NCI-H69 (cell line): ENCODE results near the gene TMEM170B.

Experiments used
- DNase-seq: peaks from one replicate; lab custom pipeline; 2025; lab: John Stamatoyannopoulos, UW

TMEM170B gene

DNA sequence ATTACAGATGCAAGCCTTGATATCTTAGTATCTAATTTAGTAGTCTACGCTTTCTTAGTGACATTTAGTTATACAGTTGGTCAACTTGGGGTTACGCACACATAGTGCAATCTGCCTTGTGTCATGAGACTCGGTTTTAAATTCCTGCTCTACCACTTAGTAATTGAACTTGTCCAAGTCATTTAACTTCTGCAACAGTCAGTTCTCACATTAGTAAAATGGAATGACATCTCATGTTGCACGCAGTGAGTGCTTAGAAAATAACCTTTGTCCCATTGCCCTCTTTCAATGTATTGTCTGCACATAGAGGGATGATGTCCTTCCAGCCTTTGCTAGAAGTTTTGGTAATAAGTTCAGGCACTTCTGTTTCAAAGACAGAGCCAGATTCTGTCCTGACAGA, 48.6 kb downstream of the TMEM170B start:
- no peak for DNase-seq

- DNase-seq = no peak
Measured at GRCh38 chr6:11586536-11586935, 49.0 kb downstream of the TMEM170B start.

DNA sequence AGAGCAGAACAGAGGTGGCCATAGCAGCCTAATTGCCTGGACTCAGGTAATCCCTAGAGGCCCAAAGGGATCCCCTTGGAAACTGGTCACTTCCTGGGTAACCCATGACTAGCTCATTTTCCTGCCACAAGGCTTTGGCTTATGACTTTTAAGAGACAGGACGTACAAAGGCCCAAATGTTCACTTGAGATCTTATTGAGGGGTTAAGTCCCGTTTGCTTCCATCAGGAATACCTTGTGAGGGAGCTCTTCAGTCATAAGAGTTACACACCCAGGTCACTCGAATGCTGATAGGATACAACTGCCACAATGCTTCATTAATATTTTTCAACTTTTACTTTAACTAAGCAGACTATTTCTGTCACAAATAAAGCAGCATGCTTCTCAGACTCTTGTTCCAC, 51.7 kb downstream of the TMEM170B start:
- DNase-seq = no peak

GRCh38 chr6:11592294-11592906, 54.9 kb downstream of the TMEM170B start:
- DNase-seq = no peak

DNA sequence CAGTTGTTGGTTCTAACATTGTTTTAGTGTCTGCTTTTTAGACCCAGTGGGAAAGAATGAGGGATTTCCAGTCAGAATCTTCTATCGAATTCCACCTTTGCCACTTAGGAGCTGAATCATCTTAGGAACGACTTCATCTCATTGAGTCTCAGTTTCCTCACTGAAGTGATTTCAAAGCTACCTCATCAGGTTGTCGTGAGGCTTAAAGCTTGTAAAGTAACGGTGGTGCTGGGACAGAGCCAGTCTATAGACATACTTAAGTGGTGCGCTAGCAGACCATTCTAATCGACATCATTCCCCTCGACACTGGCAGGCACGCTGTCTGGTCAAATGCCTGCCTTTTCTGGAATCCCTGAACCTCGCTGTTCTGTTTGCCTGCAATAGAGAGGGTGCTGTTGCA, 55.5 kb downstream of the TMEM170B start:
- no peak for DNase-seq

GRCh38 chr6:11595903-11596302, 58.4 kb downstream of the TMEM170B start:
- DNase-seq = peak; percentile 13

DNA sequence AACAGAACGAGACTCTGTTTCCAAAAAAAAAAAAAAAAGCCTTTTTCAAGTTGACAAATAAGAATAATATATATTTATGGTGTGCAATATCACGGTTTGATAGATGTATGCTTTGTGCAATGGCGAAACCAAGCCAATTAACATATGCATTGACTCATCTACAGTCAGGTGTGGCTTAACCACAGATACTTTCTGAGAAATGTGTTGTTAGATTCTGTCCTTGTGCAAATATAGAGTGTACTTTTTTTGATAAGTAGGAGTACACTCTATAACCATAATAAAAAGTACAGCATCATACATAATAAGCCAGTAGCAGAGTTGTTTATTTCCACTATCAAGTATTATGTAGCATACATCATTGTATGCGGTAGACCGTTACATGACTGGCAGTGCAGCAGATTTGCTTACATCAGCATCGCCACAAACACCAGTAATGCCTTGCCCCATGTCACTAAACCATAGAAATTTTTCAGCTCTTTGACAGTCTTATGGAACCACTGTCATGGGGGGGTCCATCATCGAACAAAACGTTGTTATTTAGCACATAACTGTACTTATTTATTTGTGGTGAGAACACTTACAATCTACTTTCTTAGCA, 59.2 kb downstream of the TMEM170B start:
- no peak for DNase-seq

- no peak for DNase-seq
Measured at GRCh38 chr6:11598687-11599086, 61.1 kb downstream of the TMEM170B start.

DNA sequence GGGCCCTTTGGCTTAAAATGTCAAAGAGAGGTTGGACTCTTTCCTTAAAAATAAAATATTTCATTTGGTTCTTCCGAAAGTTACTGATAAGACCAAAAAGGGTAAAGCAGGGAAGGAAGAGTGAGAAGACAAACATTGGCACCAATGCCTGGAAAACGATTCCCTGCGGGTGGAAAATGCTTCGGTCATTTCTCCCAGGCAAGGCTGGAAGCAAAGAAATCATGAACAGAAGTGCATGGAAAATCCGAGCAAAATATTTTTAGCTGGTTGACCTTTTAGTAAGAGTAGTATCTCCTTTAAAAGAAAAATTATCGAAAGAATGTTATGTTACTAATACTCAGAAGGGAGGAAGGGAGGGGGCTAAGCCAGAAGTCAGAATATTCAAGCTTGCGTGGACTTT, 62.7 kb downstream of the TMEM170B start:
- DNase-seq = no peak

GRCh38 chr6:11601776-11602605, 64.4 kb downstream of the TMEM170B start:
- DNase-seq = no peak

DNA sequence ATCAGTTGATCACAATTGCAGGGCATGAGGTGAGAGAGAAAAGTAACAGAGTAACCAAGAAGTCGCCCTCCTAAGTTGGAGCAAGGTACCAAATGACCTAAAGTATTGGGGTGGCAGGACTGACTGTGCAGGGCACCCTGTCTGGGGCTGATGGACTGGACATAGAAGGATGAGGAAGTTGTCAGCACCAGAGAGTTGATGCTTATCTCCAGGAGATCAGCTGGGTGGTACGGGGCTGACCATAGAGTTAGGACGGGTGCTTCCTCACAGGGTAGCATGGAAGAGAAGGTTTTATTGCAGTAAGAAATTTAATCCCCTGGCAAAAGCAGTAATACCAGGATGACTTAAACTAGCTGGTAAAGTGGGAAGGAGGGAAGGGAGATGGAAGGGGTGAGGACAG, 66.7 kb downstream of the TMEM170B start:
- DNase-seq = no peak

DNA sequence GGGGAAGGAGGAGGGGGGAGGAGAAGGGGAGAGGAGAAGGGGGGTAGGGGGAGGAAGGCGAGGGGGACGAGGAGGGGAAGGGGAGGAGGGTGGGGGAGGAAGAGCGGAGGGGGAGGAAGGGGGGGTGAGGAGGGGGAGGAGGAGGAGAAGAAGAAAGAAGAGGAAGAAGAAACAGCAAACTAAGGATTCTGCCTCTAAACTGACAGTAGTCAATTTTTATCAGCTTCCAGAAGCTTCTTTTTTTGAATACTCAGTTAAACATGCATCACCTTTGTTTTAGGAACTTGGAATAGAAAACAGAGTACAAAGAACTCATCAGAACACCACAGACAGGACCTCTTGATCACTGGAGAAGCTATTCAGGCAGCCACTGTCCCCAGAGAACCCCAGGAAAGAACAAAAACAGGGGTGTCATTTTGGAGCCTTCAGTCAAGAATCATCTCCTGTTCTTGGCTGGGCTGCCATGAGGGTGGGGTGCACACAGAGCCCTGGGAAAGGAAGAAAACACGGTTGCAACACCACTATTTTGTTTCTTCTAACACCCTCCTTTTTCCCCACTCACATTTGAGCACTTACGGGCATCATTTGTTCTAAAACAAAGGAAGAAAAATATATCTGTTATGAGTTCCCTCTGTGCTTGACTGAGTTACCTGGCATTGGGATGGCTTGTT, 67.4 kb downstream of the TMEM170B start:
- no peak for DNase-seq

DNA sequence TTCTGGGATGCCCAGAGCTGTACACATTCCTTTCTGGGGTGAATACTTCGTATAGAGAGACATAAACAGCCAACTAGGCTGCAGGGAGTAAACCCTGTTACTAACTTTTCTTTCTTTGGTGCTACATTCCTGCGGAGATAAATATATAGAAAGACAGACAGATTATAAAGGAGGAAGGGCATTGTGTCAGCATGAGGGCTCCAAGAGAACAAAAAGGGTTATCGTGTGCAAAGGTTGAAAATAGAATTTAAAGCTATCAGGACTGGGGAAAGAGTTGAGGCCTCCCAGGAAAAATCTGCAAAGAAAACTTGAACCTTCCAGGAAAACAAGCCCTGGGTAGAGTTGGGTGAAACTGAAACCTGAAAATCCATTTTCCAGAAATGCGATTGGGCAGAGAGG, 68.0 kb downstream of the TMEM170B start:
- DNase-seq = no peak

GRCh38 chr6:11606332-11606731, 68.8 kb downstream of the TMEM170B start:
- peak; percentile 84 for DNase-seq

- no peak for DNase-seq
Measured at GRCh38 chr6:11607383-11607782, 69.8 kb downstream of the TMEM170B start.

- no peak for DNase-seq
Measured at GRCh38 chr6:11608600-11609323, 71.2 kb downstream of the TMEM170B start.

DNA sequence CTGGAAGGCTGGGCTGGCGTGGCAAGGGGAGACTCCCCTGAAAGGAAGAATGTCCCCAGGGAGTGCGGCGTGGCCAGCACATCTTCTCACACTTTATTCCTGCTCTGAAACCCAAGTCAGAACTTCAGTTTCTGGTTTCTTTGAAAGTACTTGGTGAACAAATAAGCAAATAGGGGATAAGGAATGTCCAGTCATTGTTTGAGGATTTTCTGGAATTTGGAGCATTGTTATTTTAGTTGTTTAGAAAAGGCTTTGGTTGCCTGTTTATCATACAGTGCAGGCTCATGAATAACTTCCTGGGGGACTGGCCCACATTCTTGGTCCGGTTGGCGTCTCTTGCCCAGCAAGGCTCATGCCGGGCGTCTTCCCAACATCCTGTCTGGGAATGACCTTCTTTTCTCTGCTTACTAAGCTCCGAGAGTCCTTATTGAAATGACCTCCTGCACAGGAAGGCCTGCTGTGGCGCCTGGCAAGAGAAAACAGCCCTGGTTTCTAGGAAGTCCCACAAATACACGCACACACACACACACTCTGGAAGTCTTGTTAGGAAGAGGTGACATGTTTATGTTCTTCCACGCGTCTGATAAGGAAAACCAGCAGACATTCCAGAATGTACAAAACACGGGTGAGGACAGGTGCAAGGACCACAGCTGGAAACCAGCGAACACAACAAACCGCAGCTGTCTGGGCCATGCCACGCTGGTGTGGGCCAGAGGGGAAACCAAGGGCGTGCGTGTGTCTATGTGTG, 71.9 kb downstream of the TMEM170B start:
- DNase-seq = no peak

DNA sequence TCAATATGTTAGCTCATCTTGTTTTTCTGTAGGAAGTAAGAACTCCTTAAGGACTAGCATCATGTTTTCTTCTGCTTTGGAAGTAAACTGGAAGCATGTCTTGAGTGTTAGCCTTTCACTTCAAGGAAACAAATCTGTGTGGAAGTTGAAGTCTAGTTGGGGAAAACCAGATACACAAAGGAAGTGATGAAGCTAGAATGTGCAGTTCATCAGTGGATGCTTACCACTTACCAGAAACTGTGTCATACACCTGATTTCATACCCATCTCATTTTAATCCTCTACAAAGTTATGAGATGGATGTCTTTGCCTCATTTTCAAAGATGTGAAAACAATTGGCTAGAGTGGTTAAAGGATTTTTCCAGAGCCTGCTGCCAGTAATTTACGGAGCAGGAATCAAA, 75.8 kb downstream of the TMEM170B start:
- no peak for DNase-seq

DNA sequence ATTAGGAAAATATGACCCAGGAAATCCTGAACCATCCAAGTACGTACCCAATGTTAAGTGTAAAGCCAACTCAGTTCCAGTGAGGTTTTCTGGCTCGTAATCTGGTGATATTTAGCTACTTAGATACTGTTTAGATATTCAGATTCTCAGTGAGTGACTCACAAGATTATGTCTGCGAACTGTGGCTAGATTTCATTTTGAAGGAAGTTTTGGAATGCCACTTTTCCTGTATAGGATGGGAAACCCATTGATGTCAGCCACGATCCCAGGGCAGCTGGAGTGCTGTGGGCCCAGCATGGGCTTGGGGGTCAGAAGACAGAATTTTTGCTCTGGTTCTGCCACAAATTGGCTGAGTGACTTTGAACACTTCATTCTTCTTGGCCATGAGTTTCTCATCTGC, 76.3 kb downstream of the TMEM170B start:
- DNase-seq = no peak

GRCh38 chr6:11614534-11615213, 77.1 kb downstream of the TMEM170B start:
- DNase-seq = no peak

GRCh38 chr6:11615214-11615602, 77.7 kb downstream of the TMEM170B start:
- no peak for DNase-seq
